Stimulated activated CD8-positive, alpha-beta memory T cell treated with anti-CD3 and anti-CD28 coated beads, Interleukin-7, amount 100 ng/mL, for 1 hour (primary cell): ENCODE measurements around the gene GNB2.

Source experiments
- DNase-seq, 2 donors: peaks; one replicate each; pipeline ENCODE4 v3.0.0-alpha.2; 2020; ENCODE audit warnings: low read depth in 2 of 2

The GNB2 gene

DNA sequence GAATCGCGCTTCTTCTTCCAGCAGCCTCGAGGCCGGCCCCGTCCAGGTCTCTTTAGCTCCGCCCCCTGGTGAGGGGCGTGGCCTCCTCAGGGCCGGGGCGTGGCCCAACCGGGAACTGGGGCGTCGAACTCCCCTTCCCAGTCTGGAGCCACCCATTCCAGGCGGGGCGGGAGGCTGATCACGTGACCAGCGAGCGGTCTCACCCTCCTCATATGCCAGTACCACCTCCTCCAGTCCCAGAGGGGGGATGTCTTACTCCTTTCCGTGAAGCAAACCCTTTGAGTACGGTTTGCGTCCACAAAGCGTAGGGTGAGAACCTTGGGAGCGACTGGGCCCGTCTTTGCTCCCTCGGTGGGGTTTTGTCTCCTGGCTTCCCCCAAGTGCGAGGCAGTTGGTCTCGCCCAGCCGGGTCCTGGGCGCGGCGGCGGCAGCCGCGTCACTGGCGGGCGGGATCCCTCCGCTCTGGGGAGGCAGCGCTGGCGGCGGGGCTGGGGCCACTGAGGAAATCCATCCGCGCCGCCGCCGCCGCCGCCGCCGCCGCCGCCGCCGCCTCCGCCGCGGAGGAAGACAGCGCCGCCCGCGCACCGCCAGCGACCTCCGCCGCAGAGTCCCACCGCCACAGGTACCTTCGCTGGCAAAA is at the start of gene GNB2:
Gene GNB2, plus strand, starts transcription at position 439 of the 640 bp plus-strand sequence. CDS start 2,526 bp downstream, outside the sequence.
- DNase-seq, result peak; percentile 91 to 98

DNA sequence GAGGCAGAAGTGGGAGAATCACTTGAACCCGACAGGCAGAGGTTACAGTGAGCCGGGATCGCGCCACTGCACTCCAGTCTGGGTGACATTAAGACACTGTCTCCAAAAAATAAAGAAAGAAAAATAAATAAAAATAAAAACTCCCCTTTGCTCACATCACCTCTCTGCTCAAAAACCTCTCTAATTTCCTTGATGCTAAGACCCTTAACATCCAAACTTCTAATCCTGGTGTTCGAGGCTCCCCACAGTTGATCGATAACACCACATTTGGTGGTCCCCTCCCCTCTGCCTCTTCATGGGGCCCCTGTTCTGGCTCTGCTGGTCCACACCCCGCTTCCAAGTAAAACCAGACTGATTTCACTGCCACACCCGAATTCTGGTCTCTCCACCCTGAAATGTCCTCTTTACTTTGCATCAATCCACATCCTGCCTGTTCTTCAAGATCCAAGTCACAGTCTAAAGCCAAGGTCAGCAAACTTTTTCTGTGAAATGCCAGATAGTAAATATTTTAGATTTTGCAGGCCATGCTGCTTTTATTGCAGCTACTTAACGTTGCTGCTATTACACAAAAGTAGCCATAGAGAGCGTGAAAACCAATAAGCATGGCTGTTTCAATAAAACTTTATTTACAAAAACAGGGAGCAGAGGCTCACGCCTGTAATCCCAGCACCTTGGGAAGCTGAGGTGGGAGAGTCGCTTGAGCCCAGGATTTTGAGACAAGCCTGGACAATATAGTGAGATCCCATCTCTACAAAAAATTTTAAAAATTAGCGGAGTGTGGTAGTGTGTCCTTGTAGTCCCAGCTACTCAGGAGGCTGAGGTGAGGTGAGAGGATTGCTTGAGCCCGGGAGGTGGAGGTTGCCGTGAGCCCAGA is 49.4 kb upstream of the GNB2 start:
- no peak for DNase-seq

DNA sequence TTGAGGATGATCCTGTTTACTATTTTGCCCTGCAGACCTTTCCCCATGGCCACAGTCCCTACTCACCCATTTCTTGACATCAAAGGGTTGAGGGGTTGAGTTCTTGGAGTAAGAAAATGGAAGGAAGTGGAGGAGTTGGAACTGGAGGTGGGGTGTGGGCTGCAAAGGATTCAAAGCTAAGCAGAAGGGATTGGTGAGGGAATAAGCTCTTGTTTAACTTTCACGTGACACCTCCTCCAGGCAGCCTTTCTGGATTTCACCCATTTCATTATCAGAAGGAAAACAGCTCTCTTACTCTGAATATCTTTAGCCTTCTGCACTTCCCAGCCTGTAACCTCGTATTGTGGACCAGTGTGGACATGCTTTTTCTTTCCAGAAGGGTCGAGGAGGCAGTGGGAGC is 47.5 kb upstream of the GNB2 start:
- no peak for DNase-seq

DNA sequence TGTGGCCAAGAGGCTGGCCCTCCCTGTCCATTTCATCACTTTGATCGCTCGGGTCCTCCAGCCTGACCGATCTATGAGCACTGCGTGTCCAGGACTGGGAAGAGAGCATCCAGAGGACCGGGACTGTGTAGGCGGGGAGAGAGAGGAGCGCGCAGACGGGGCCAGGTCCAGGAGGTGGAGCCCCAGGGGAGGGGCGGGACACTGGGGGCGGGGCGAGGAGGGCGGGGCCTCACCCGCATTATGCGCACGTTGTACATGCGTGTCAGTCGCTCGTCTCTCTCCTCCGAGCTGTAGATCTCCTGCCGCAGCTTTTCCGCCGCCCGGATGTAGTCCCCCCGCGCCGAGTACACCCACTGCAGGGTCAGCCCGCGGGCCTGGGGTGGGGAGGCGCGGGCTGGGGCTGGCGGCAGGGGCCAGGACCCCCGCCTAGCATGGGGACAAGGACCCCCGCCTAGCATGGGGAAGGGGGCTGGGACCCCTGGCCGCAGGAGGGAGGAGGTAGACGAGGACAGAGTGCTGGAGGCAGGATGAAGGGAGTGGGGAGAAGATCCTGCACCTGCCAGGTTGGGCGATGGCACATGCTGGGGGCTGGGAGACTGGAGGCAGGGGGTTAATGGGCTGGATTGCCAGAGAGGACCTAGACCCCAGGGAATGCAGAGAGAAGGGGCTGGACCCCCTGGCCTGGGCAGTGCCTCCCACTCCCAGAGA is 46.9 kb upstream of the GNB2 start:
- DNase-seq, result peak; percentile 82 to 84

DNA sequence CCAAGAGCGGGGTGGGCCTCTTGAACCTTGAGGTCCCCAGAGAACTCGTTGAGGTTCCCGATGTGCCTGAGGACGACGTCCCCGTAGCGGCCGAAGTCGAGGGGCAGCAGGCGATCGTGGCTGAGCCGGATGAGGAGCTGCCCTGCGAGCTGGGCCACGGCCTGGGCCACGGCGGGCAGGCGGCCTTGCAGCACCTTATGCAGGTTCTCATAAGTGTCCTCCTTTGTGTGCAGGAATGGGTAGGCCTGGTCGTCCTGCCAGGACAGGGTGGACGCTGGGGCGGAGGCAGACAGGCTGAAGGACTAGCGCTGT is 46.3 kb upstream of the GNB2 start:
- DNase-seq, result no peak

DNA sequence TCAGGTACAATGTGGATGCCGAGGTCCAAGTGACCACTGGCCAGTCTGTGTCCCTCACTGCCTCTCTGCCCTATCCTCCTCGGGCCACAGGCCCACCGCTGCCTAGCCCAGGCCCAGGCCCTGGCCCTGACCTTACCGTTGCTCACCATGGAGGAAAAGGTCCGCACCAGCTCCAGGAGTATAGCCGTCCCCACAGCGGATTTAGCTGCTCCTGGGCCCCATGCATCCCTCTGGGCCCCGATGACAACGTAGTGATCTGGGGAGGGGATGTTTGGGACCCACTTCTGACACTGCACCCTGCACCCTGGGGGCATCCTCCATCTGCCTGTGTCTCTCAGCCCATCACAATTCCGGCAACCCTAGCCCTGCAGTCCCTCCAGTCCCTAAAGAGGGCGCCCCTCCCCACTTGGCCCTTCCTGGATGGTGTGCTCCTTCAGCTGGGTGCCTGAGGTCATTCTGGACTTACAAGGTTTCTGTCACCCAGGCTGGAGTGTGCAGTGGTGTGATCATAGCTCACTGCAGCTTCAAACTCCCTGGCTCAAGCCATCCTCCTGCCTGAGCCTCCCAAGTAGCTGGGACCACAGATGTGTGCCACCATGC is 44.3 kb upstream of the GNB2 start:
- no peak for DNase-seq

DNA sequence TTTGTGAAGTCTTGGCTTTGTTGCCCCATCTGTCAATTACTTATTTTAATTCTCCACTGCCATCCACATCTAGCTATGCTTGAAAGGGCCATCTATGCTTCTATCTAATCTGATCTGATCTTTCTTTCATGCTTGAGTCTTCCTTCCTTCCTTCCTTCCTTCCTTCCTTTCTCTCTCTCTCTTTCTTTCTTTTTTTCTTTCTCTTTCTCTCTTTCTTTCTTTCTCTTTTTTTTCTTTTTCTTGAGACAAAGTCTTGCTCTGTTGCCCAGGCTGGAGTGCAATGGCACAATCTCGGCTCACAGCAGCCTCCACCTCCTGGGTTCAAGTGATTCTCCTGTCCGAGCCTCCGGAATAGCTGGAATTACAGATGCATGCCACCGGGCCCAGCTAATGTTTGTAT is 43.5 kb upstream of the GNB2 start:
- DNase-seq, result no peak

DNA sequence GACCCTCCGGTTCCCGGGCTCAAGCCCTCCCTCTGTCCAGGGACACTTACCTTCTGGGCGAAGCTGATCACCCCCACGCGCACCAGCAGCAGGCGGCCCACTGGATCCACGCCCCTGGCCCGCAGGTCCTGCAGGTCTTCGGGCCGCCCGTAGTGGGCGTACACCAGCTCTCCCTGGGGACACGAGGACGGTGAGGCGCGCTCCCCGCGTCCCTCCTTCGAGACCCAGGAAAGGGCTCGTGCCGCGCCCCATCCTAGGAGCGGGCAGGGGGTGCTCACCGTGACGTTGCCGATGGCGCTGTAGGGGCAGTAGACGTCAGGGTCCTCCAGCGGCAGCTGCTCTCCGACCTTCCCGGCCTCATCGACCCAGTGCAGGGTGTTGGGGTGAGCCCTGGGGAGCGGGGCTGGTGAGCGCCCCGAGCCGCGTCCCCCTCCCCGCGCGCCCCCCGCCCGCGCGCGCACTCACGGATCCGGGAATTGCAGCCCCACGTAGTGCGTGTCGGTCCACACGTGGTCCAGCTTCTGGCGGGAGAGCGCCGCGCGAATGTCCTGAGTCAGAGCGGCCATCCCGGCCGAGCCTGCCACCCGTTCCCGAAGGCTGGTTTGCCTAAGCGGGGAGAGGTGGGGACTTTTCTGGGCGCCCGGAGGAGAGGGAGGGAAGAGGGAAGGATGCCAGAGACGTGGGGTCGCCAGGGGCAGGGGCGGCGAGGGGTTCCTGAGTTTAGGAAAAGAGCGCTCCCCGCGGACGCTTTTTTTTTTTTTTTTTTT is 40.4 kb upstream of the GNB2 start:
- DNase-seq, result peak in 1 of 2 donors; percentile 25

DNA sequence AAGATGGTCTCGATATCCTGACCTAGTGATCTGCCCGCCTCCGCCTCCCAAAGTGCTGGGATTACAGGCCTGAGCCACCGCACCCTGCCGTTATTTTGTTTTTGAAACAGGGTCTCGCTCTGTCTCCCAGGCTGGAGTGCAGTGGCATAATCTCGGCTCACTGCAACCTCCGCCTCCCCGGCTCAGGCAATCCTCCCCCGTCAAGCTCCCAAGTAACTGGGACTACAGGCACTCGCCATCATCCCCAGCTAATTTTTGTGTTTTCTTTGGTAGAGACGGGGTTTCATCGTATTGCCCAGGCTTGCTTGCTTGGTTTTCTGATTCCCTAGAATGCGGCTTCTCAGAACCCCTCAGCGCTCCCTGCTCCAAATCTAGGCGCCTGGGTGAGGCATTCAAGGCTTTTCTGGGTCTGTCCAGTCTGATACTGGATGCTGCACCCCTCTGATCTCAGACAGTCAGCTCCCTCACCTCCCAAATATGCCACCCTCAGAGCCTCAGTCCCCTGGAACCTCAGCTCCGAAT is 33.5 kb upstream of the GNB2 start:
- no peak for DNase-seq

DNA sequence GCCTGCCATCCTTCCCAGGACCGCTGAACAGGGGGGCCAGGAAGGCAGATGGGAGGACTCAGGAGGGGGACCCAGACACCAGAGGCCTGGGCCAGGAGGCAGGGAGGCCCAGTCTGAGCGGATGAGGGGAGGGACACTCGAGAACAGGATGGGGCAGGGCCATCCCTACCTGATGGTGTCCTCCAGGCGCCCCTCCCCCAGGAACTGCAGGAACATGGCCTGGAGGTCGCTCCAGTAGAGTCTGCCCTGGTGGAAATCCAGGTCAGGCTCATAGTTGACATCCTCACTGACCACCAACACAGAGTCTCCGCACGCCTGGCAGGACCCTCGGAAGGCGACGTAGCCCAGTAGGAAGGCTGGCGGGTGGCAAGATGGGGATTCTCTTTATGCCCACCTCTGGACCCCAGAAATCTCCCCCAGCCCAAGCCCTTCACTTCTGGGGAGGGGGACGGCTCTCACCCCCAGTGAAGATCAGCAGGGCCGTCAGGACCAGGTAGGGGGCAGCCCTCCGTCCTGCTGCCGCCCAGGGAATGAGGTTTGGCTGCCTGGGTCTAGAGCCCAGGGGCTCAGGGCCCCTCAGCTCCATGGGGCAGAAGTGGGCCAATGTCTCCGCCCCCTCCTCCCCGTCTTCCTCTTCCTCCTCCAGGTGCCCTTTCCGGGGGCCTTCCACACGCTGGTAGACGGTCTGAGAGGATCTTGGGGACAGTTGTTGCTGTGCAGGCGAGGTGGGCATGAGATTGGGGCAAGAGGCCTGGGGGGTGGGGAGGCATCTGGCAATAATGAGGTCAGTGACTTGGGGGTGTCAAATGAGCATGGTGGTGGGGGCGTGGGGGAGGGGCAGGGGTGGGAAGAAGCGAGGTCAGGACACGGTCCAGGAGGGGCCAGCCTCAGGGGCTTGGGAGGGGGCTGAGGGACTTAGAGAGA is 32.8 kb upstream of the GNB2 start:
- no peak for DNase-seq

DNA sequence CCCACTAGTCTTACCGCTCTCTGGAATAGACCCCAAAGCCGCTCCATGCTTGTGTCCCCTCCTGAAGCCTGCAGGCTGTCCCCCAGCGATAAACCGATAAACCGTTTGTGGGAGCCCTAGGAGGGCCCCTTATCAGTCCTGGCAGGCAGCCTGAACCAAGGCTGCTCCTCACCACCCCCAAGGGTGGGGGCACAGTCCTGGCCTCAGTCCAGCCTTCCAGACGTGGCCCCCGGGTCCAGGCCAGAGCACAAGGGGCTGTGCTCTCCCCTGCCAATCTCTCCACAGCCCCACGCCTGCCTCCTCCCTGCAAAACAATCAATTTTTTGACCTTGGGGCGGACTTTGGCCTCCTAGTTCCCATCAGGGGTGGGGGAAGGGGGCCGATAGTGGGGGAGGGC is 32.1 kb upstream of the GNB2 start, which contains the start of gene TFR2:
Gene TFR2, minus strand, starts transcription at position 90 of the 397 bp plus-strand sequence. Its CDS starts 43 bp downstream, at position 47.
- no peak for DNase-seq

DNA sequence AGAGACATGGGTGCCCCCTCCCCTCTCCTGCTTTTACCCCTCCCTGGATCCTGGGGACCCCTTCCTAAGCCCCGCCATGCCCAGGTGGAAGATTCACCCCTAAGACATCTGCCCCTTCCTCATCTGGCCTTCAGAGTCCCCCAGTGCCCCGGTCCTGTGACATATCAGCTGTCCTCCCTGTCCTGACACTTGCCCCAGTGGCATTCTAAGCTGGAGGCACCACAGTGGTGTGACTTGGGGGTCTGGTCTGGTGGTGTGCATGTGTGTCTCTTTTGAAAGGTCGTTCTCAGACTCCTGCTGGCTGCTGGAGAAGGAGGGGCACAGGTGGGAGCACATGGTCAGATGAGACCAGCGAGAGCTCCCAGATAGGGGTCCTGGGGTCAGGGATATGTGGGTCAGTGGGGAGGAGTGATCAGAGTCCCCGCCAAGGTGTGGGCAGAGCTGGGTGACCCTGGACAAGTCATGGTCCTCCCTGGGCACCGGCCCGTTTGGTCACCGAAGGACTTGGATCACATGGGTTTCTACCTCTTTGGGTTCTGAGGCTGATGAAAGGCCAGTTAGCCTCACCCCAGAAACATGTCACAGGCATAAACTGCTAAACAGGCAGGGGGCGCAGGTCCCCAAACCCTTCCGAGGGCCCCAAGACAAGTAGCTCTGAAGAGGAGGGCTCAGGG is 31.5 kb upstream of the GNB2 start:
- DNase-seq, result no peak

DNA sequence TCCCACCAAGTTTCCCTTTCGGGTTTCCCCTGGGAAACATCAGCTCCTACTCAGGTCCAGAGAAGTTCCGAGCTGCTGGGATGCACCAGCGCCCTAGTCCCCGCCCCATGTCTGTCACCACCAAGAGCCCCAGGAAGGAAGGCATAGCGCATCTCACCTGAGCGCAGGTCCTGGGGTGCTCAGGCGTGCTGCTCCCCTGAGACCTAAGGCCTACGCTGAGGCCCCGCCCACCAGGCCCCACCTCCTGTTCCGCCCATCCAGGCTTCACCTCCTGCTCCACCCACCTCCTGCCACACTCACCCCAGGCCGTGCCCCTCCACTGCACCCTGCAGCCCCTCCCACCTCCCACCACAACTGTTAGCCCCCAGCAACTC is 31.0 kb upstream of the GNB2 start:
- DNase-seq, result no peak

DNA sequence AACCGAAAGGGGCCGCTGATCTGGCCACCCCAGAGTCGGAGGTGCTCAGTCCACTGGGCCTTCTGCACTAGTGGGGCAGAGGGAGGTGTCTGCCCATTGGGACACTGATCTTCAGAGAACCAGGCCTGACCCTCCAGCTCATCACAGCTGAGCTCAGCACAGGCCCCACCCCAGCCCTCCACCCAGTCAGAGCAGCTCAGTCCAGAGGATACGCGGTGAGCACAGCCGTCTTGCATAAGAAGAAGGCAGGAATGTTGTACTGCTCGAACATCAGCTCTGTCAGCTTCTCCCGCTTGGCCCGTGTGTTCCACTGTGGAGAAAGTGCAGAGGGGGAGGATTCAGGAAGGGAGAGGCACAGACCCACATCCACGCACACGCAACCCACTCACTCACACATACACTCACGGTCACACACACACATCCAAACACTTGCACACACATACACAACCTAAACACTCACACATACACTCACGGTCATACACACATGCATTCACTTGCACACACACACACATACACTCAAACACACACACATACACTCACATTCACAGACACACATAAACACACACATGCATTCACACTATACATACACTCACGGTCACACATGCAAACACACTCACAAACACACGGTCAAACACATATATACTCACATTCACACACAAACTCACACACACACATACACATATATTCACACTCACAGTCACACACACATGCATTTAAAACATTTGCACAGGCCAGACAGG is 23.5 kb upstream of the GNB2 start:
- DNase-seq, result no peak

DNA sequence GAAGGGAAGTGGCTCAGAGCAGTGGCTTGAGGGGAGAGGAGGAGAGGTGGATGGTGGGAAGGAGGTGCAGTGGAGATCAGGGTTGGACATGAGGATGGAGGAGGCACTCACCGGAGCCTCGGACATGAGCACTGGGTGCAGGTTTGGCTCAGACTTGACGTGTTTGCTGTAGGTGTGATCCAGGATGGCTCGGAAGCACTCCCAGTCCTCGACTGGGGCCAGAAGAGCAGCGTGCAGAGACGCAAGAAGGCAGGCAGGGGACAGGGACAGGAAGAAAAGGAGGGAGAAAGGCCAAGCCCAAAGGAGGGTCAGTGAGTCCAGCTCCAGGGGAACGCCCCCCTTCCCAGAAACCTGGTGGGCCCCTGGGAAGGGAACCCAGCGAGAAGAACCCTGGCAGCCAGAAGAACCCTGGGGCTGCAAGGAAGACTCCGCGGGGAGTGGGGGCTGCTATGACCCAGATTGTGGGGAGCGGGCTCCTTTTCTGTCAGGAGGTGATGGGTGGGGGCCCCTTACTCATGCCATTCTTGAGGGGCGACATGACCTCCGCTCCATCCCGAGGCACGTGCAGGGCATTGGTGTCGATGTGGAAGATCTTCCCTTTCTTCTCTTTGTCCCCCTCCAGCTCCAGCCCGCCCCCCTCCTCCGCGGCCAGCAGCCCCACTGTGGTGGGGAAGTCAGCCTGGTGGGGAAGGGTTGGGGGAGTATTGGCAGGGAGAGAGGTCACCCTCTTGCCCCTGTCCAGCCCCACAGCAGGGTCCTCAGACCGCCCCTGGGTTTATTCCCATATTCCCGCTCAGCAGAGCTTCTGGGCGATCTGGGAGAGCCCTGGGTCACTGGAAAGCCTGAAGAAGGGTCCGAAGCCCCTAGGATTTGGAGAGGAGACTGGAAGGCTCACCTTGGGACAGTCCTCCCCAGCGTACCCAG is 18.4 kb upstream of the GNB2 start:
- no peak for DNase-seq

DNA sequence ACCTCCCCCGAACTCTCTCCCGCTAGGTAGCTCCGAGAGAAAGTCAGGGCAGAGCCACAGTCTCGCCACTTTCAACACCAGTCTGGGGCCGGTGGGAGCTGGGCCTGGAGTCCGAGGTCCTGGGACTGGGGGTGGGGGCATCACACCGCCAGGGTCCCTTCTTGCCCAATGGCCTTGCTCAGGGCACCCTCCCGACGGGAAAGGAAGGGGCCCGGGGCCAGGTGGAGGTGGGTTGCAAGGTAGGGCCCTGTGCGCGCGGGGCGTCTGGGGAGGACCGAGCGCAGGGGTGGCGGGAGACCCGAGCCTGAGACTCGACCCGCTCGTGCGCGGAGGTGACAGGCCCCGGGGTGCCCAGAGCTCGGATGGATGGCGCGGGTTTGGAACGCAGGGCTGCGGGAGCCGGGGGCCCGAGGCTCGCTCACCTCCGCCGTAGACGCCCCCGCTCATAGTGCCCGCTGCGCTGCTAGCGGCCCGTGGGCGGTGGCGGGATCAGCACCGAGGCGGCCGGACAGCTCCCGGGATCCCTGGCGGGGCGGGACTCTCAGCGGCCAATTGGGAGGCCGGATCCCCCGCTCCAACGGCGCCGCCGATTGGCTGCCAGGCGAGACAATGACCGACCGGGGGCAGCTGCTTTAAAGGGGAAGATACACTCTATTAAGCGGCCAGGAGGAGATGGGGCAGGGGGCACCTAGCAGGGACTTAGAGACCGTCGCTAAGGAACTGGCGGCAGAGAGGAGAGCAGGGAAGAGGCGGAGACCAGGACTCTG is 17.4 kb upstream of the GNB2 start, which contains the start of gene ACTL6B:
Gene ACTL6B, minus strand, starts transcription at position 541 of the 767 bp plus-strand sequence. Its CDS starts 94 bp downstream, at position 447.
- DNase-seq, result no peak
